Caco-2 (cell line): ENCODE results near the gene NOLC1. TPM values are rescaled to one million over a fixed set of nuclear protein-coding genes. Genes with fewer than 3 reads are reported as not detected.

Experiments used
- BruUV-seq: library from RNA; stranded (reverse); fragments of 400-500 nt; replicated peaks from 2 replicates; lab custom pipeline; 2021; lab: Mats Ljungman, UMichigan
- CTCF ChIA-PET: fragments of 300-600 bp; sonication (Branson Sonifier 250); formaldehyde crosslinking; loops from one replicate; lab custom pipeline; 2022; ENCODE audit warnings: antibody characterized with exemption; lab: Charles Lee
- POLR2A ChIA-PET: fragments of 300-600 bp; sonication (Branson Sonifier 250); formaldehyde crosslinking; loops from one replicate; lab custom pipeline; 2022; ENCODE audit warnings: antibody characterized with exemption; lab: Charles Lee
- DNase-seq, 2 experiments: peaks; one replicate each; pipeline versions ENCODE4 v3.0.0 to v3.0.0-alpha.2; 2020 to 2022
- H3K27me3 ChIP-seq: replicated peaks from 2 replicates; pipeline ENCODE4 v1.6.0; 2011; ENCODE audit warnings: low read length; ENCODE audit not compliant: control insufficient read depth, insufficient read depth
- H3K36me3 ChIP-seq: 2 replicates; pipeline ENCODE4 v1.5.1; 2011; ENCODE audit warnings: low read length; ENCODE audit not compliant: control insufficient read depth, insufficient read depth
- H3K4me1 ChIP-seq: fragments of 250-450 bp; sonication (Bioruptor Pico); 2 replicates; pipeline ENCODE4 v1.5.1; 2020; ENCODE audit warnings: mild to moderate bottlenecking
- H3K4me3 ChIP-seq: 2 replicates; pipeline ENCODE4 v1.5.1; 2011; ENCODE audit warnings: low read depth, mild to moderate bottlenecking, control low read depth, low read length
- H3K9me3 ChIP-seq: fragments of 250-450 bp; sonication (Bioruptor Pico); 2 replicates; pipeline ENCODE4 v1.5.1; 2020; ENCODE audit warnings: mild to moderate bottlenecking, moderate library complexity
- H3K27ac Mint-ChIP-seq: one replicate; pipeline ENCODE4 v1.8.0; 2022; ENCODE audit warnings: mixed read lengths; ENCODE audit not compliant: unreplicated experiment
- H3K27me3 Mint-ChIP-seq: one replicate; pipeline ENCODE4 v1.8.0; 2022; ENCODE audit warnings: mixed read lengths; ENCODE audit not compliant: insufficient read depth, unreplicated experiment
- H3K36me3 Mint-ChIP-seq: one replicate; pipeline ENCODE4 v1.8.0; 2022; ENCODE audit warnings: mild to moderate bottlenecking, mixed read lengths; ENCODE audit not compliant: insufficient read depth, unreplicated experiment
- H3K4me1 Mint-ChIP-seq: one replicate; pipeline ENCODE4 v1.8.0; 2022; ENCODE audit warnings: low read depth, mixed read lengths; ENCODE audit not compliant: unreplicated experiment
- H3K4me3 Mint-ChIP-seq: one replicate; pipeline ENCODE4 v1.8.0; 2022; ENCODE audit warnings: mild to moderate bottlenecking, moderate library complexity, mixed read lengths; ENCODE audit not compliant: unreplicated experiment
- H3K9me3 Mint-ChIP-seq: one replicate; pipeline ENCODE4 v1.8.0; 2022; ENCODE audit warnings: mixed read lengths; ENCODE audit not compliant: unreplicated experiment
- CTCF ChIP-seq, 2 experiments: fragments of 200-600 bp in 1 of 2; IDR thresholded peaks; 1 replicate in 1 of 2; 2 replicates in 1 of 2; pipeline versions ENCODE4 v1.5.1 to v1.8.0; 2011 to 2022; ENCODE audit warnings: antibody characterized with exemption in 1 of 2, control low read depth in 1 of 2, inconsistent platforms in 1 of 2, low read depth in 1 of 2, low read length in 1 of 2, mild to moderate bottlenecking in 1 of 2, moderate library complexity in 1 of 2; ENCODE audit not compliant: insufficient read depth in 1 of 2, severe bottlenecking in 1 of 2, unreplicated experiment in 1 of 2
- intact Hi-C: fragments of 100-400 bp; cut with micrococcal nuclease; formaldehyde crosslinking; loops from one replicate; pipeline ENCODE4 v1.10.0; 2022; ENCODE audit not compliant: unreplicated experiment
- total RNA-seq: library from RNA; stranded (reverse); gene quantifications from 2 replicates; pipeline ENCODE4 v1.2.3, GENCODE V29; 2022

NOLC1 gene
- total RNA-seq, 1 experiment from 2014 or later: 137 TPM

DNA sequence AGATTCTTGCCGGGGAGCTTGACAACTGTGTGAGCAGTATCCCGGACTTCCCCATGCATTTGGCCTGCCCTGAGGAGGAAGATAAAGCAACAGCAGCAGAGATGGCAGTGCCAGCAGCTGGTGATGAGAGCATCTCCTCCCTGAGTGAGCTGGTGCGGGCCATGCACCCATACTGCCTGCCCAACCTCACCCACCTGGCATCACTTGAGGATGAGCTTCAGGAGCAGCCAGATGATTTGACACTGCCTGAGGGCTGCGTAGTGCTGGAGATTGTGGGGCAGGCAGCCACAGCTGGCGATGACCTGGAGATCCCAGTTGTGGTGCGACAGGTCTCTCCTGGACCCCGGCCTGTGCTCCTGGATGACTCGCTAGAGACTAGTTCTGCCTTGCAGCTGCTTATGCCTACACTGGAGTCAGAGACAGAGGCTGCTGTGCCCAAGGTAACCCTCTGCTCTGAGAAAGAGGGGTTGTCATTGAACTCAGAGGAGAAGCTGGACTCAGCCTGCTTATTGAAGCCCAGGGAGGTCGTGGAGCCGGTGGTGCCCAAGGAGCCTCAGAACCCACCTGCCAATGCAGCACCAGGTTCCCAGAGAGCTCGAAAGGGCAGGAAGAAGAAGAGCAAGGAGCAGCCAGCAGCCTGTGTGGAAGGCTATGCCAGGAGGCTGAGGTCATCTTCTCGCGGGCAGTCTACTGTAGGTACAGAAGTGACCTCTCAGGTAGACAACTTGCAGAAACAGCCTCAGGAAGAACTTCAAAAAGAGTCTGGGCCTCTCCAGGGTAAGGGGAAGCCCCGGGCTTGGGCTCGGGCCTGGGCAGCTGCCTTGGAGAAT lies 12.7 kb upstream of the NOLC1 start:
- ChIA-PET POLR2A (no interaction called here), CTCF (no interaction called here)
- Mint-ChIP-seq H3K36me3 (peaks cover 85% of the 10 kb centered on the region), H3K27me3 (no peaks in the 10 kb centered on the region), H3K4me3 (no peak overlapping the region), H3K4me1 (peaks cover 7% of the 10 kb centered on the region), H3K9me3 (no peaks in the 10 kb centered on the region), H3K27ac (no peak overlapping the region)
- no peaks in the 10 kb centered on the region for H3K9me3 ChIP-seq
- DNase-seq: no peak
- H3K4me3 ChIP-seq: no peak overlapping the region
- peaks cover 10% of the 10 kb centered on the region for H3K36me3 ChIP-seq
- no TSS peak for BruUV-seq
- H3K4me1 ChIP-seq: peaks cover 5% of the 10 kb centered on the region
- no peaks in the 10 kb centered on the region for H3K27me3 ChIP-seq
- TF ChIP-seq CTCF (IDR thresholded peaks at IDR 0.05; ENCODE audit: insufficient read depth in 1 of 2, low read depth in 1 of 2, low read length in 1 of 2, severe bottlenecking in 1 of 2, unreplicated experiment in 1 of 2): no peak
- intact Hi-C loops: no loop called here

DNA sequence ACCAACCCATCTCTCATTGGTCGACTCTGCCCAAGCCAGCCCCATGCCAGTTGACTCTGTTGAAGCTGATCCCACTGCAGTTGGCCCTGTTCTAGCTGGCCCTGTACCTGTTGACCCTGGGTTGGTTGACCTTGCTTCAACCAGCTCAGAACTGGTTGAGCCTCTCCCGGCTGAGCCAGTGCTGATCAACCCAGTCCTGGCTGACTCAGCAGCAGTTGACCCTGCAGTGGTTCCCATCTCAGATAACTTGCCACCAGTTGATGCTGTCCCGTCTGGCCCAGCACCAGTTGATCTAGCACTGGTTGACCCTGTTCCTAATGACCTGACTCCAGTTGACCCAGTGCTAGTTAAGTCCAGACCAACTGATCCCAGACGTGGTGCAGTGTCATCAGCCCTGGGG lies 12.0 kb upstream of the NOLC1 start:
- intact Hi-C loops: no loop called here
- BruUV-seq: no TSS peak
- no peaks in the 10 kb centered on the region for H3K27me3 ChIP-seq
- ChIA-PET POLR2A (no interaction called here), CTCF (no interaction called here)
- H3K4me1 ChIP-seq: no peaks in the 10 kb centered on the region
- H3K36me3 ChIP-seq: peaks cover 12% of the 10 kb centered on the region
- Mint-ChIP-seq H3K27ac (no peak overlapping the region), H3K36me3 (peaks cover 85% of the 10 kb centered on the region), H3K9me3 (no peaks in the 10 kb centered on the region), H3K4me1 (peaks cover under 1% of the 10 kb centered on the region), H3K4me3 (no peak overlapping the region), H3K27me3 (no peaks in the 10 kb centered on the region)
- DNase-seq: no peak
- no peak for TF ChIP-seq CTCF (IDR thresholded peaks at IDR 0.05; ENCODE audit: insufficient read depth in 1 of 2, low read depth in 1 of 2, low read length in 1 of 2, severe bottlenecking in 1 of 2, unreplicated experiment in 1 of 2)
- H3K9me3 ChIP-seq: no peaks in the 10 kb centered on the region
- no peak overlapping the region for H3K4me3 ChIP-seq

- DNase-seq: no peak
- intact Hi-C loops: no loop called here
- H3K9me3 ChIP-seq: no peaks in the 10 kb centered on the region
- BruUV-seq: no TSS peak
- POLR2A ChIA-PET: no interaction called here
- Mint-ChIP-seq H3K4me3 (no peak overlapping the region), H3K9me3 (no peaks in the 10 kb centered on the region), H3K36me3 (peaks cover 88% of the 10 kb centered on the region), H3K27me3 (no peaks in the 10 kb centered on the region), H3K4me1 (peaks cover 5% of the 10 kb centered on the region), H3K27ac (no peak overlapping the region)
- no peaks in the 10 kb centered on the region for H3K27me3 ChIP-seq
- H3K4me3 ChIP-seq: no peak overlapping the region
- CTCF ChIA-PET: no interaction called here
- TF ChIP-seq CTCF (IDR thresholded peaks at IDR 0.05; ENCODE audit: insufficient read depth in 1 of 2, low read depth in 1 of 2, low read length in 1 of 2, severe bottlenecking in 1 of 2, unreplicated experiment in 1 of 2): no peak
- peaks cover 13% of the 10 kb centered on the region for H3K36me3 ChIP-seq
- no peaks in the 10 kb centered on the region for H3K4me1 ChIP-seq
These were observed 11.2 kb upstream of the NOLC1 start for GRCh38 chr10:102140913-102141540.
